Osteocyte (in vitro differentiated cells): ENCODE measurements around the gene KRT28. TPM values are rescaled to one million over a fixed set of nuclear protein-coding genes. Genes with fewer than 3 reads are reported as not detected.

ENCODE experiments used
- DNase-seq: peaks from one replicate; pipeline ENCODE4 v3.0.0; 2021; ENCODE audit warnings: mixed read lengths; ENCODE audit not compliant: unreplicated experiment; ENCODE audit errors: extremely low spot score
- H3K27ac Mint-ChIP-seq: one replicate; pipeline ENCODE4 v1.8.0; 2021; ENCODE audit warnings: mild to moderate bottlenecking, mixed read lengths; ENCODE audit not compliant: unreplicated experiment
- H3K27me3 Mint-ChIP-seq: one replicate; pipeline ENCODE4 v1.8.0; 2021; ENCODE audit warnings: mixed read lengths; ENCODE audit not compliant: unreplicated experiment
- H3K36me3 Mint-ChIP-seq: one replicate; pipeline ENCODE4 v1.8.0; 2021; ENCODE audit warnings: mixed read lengths; ENCODE audit not compliant: unreplicated experiment
- H3K4me1 Mint-ChIP-seq: one replicate; pipeline ENCODE4 v1.8.0; 2021; ENCODE audit warnings: mixed read lengths; ENCODE audit not compliant: unreplicated experiment
- H3K4me3 Mint-ChIP-seq: one replicate; pipeline ENCODE4 v1.8.0; 2021; ENCODE audit warnings: mild to moderate bottlenecking, moderate library complexity, mixed read lengths; ENCODE audit not compliant: unreplicated experiment
- H3K9me3 Mint-ChIP-seq: one replicate; pipeline ENCODE4 v1.8.0; 2021; ENCODE audit warnings: mixed read lengths; ENCODE audit not compliant: unreplicated experiment
- CTCF ChIP-seq: fragments of 200-600 bp; sonication (generic); IDR thresholded peaks from 2 replicates; pipeline ENCODE4 v1.5.0; 2021; ENCODE audit warnings: antibody characterized with exemption, mild to moderate bottlenecking, moderate library complexity
- total RNA-seq: library from RNA; stranded (reverse); gene quantifications from 2 replicates; pipeline ENCODE4 v1.2.1, GENCODE V29; 2021

KRT28 gene
- total RNA-seq, 1 donor from 2014 or later = not detected

GRCh38 chr17:40824015-40824832 lies 24.5 kb upstream of the KRT28 start:
- no peak for TF ChIP-seq CTCF
- Mint-ChIP-seq H3K27ac (no peak overlapping the region), H3K4me3 (no peak overlapping the region), H3K27me3 (no peaks in the 10 kb centered on the region), H3K4me1 (peaks cover 21% of the 10 kb centered on the region), H3K36me3 (peaks cover 13% of the 10 kb centered on the region), H3K9me3 (no peaks in the 10 kb centered on the region)
- DNase-seq = no peak

- Mint-ChIP-seq H3K4me1 (peaks cover 20% of the 10 kb centered on the region), H3K27ac (no peak within 1 kb of the TSS), H3K36me3 (peaks cover 18% of the 10 kb centered on the region), H3K27me3 (no peaks in the 10 kb centered on the region), H3K9me3 (no peaks in the 10 kb centered on the region), H3K4me3 (no peak within 1 kb of the TSS)
- TF ChIP-seq CTCF = no peak
- no peak for DNase-seq
Measured at GRCh38 chr17:40822132-40822812, 22.5 kb upstream of the KRT28 start, which contains the start of gene KRT10. TSS of gene KRT10 (minus strand) at chr17:40822614. CDS start at chr17:40822585, 29 bp downstream.

GRCh38 chr17:40821536-40821935 lies 21.8 kb upstream of the KRT28 start:
- Mint-ChIP-seq H3K36me3 (peaks cover 25% of the 10 kb centered on the region), H3K4me1 (peaks cover 23% of the 10 kb centered on the region), H3K27me3 (no peaks in the 10 kb centered on the region), H3K4me3 (no peak overlapping the region), H3K9me3 (no peaks in the 10 kb centered on the region), H3K27ac (no peak overlapping the region)
- no peak for TF ChIP-seq CTCF
- DNase-seq = no peak

- H3K9me3 Mint-ChIP-seq = no peaks in the 10 kb centered on the region
- peaks cover 23% of the 10 kb centered on the region for H3K4me1 Mint-ChIP-seq
- peak overlapping the region; percentile 85 for H3K4me3 Mint-ChIP-seq
- TF ChIP-seq CTCF = no peak
- no peak overlapping the region for H3K27ac Mint-ChIP-seq
- peaks cover 33% of the 10 kb centered on the region for H3K36me3 Mint-ChIP-seq
- no peak for DNase-seq
- H3K27me3 Mint-ChIP-seq = no peaks in the 10 kb centered on the region
Measured at GRCh38 chr17:40820228-40820838, 20.6 kb upstream of the KRT28 start.
